GM12878 (cell line): ENCODE data around the gene PMS1. TPM values are rescaled to one million over a fixed set of nuclear protein-coding genes. Genes with fewer than 3 reads are reported as not detected.

Experiments
- ATAC-seq: fragments of 200-7000 bp; cut with Tn5 transposase; 3 replicates; pipeline ENCODE4 v1.9.1; 2020; ENCODE audit warnings: mild to moderate bottlenecking, moderate library complexity
- BruUV-seq: library from RNA; stranded (reverse); fragments of 400-500 nt; replicated peaks from 2 replicates; lab custom pipeline; 2021; lab: Mats Ljungman, UMichigan
- CTCF ChIA-PET: fragments of 300-600 bp; sonication (Branson Sonifier 250); formaldehyde crosslinking; extraction: SDS; loops from one replicate; lab custom pipeline; 2021; ENCODE audit warnings: inconsistent platforms; lab: Yijun Ruan, JAX
- POLR2A ChIA-PET: fragments of 350-600 bp; formaldehyde crosslinking; extraction: SDS; loops from one replicate; lab custom pipeline; 2021; ENCODE audit warnings: inconsistent platforms; lab: Charles Lee
- RAD21 ChIA-PET: fragments of 300-600 bp; sonication (Branson Sonifier 250); formaldehyde crosslinking; loops from one replicate; lab custom pipeline; 2023; ENCODE audit warnings: antibody characterized with exemption; ENCODE audit not compliant: unreplicated experiment; lab: Charles Lee
- SMC1A ChIA-PET: fragments of 300-600 bp; sonication (Branson Sonifier 250); formaldehyde crosslinking; loops from one replicate; lab custom pipeline; 2023; ENCODE audit not compliant: unreplicated experiment, uncharacterized antibody; lab: Charles Lee
- DNase-seq: peaks from one replicate; pipeline ENCODE4 v3.0.0-alpha.2; 2011; ENCODE audit warnings: low read depth, low spot score
- FAIRE-seq: peaks from 3 replicates; lab custom pipeline; 2011; peaks lifted over from hg19 to GRCh38; lab: Jason Lieb, UNC
- H2AFZ ChIP-seq: 2 replicates; pipeline ENCODE4 v1.6.0; 2011; ENCODE audit warnings: low read depth, low read length, control low read depth; ENCODE audit not compliant: control insufficient read depth
- H3K27ac ChIP-seq: 2 replicates; pipeline ENCODE4 v1.5.1; 2011; ENCODE audit warnings: control low read depth; ENCODE audit not compliant: control insufficient read depth, insufficient read depth
- H3K27me3 ChIP-seq, 2 experiments: replicated peaks in 1 of 2; 2 replicates each; pipeline versions ENCODE4 v1.6.0 to v1.6.1; 2011; ENCODE audit warnings: low read length in 1 of 2; ENCODE audit not compliant: control insufficient read depth in 2 of 2, insufficient read depth in 2 of 2
- H3K36me3 ChIP-seq, 2 experiments: 2 replicates each; pipeline ENCODE4 v1.5.1; 2011; ENCODE audit warnings: low read length in 1 of 2; ENCODE audit not compliant: control insufficient read depth in 2 of 2, insufficient read depth in 2 of 2
- H3K4me1 ChIP-seq: 2 replicates; pipeline ENCODE4 v1.6.1; 2011; ENCODE audit warnings: mild to moderate bottlenecking, low read length, moderate library complexity, mixed read lengths; ENCODE audit not compliant: control insufficient read depth, insufficient read depth
- H3K4me2 ChIP-seq: 2 replicates; pipeline ENCODE4 v1.6.0; 2011; ENCODE audit warnings: control low read depth; ENCODE audit not compliant: control insufficient read depth, insufficient read depth
- H3K4me3 ChIP-seq: fragments of 200-600 bp; sonication (generic); 2 replicates; pipeline ENCODE4 v1.5.1; 2016
- H3K79me2 ChIP-seq: 2 replicates; pipeline ENCODE4 v1.6.0; 2011; ENCODE audit warnings: low read length; ENCODE audit not compliant: control insufficient read depth, insufficient read depth
- H3K9ac ChIP-seq: 2 replicates; pipeline ENCODE4 v1.8.0; 2011; ENCODE audit warnings: low read length, control low read depth, mixed read lengths; ENCODE audit not compliant: control insufficient read depth, insufficient read depth
- H3K9me3 ChIP-seq: replicated peaks from 3 replicates; pipeline ENCODE4 v1.5.1; 2011; ENCODE audit warnings: mild to moderate bottlenecking, low read length; ENCODE audit not compliant: control insufficient read depth, insufficient read depth
- H4K20me1 ChIP-seq: 2 replicates; pipeline ENCODE4 v1.6.0; 2011; ENCODE audit not compliant: control insufficient read depth, insufficient read depth
- CHD1 ChIP-seq: IDR thresholded peaks from 2 replicates; pipeline ENCODE4 v1.6.1; 2012; ENCODE audit warnings: low read depth, low read length, improper control_type of control experiment
- CHD2 ChIP-seq: IDR thresholded peaks from 2 replicates; pipeline ENCODE4 v1.6.1; 2011; ENCODE audit warnings: low read depth, low read length, improper control_type of control experiment, borderline replicate concordance
- EP300 ChIP-seq, 2 experiments: fragments of 150-350 bp in 1 of 2; IDR thresholded peaks; 2 replicates each; pipeline ENCODE4 v1.6.1; 2011 to 2012; ENCODE audit warnings: low read depth in 2 of 2, low read length in 2 of 2, borderline replicate concordance in 1 of 2, improper control_type of control experiment in 1 of 2, inconsistent platforms in 1 of 2; ENCODE audit not compliant: control insufficient read depth in 1 of 2
- EZH2 ChIP-seq: IDR thresholded peaks from 2 replicates; pipeline ENCODE4 v1.6.1; 2012; ENCODE audit warnings: low read depth, mild to moderate bottlenecking, control low read depth, inconsistent platforms, low read length, borderline replicate concordance; ENCODE audit not compliant: control insufficient read depth
- FOS ChIP-seq: IDR thresholded peaks from 3 replicates; pipeline ENCODE4 v1.6.1; 2011; ENCODE audit warnings: borderline replicate concordance; ENCODE audit not compliant: insufficient read length; ENCODE audit errors: extremely low read depth
- GABPA ChIP-seq: IDR thresholded peaks from 2 replicates; pipeline ENCODE4 v1.6.1; 2014; ENCODE audit warnings: antibody characterized with exemption, low read depth, mild to moderate bottlenecking, inconsistent platforms
- JUNB ChIP-seq: IDR thresholded peaks from 2 replicates; pipeline ENCODE4 v1.6.1; 2016; ENCODE audit warnings: antibody characterized with exemption, mild to moderate bottlenecking
- KDM1A ChIP-seq: fragments of 200-600 bp; sonication (generic); IDR thresholded peaks from 2 replicates; pipeline ENCODE4 v1.6.1; 2016; ENCODE audit warnings: borderline replicate concordance
- MYB ChIP-seq: fragments of 150-350 bp; IDR thresholded peaks from 2 replicates; pipeline ENCODE4 v1.6.1; 2014; ENCODE audit warnings: mild to moderate bottlenecking, low read depth, low read length, borderline replicate concordance
- MYC ChIP-seq: IDR thresholded peaks from 2 replicates; pipeline ENCODE4 v1.6.1; 2011; ENCODE audit warnings: mild to moderate bottlenecking, low read length, moderate library complexity, inconsistent platforms; ENCODE audit not compliant: insufficient read depth, insufficient replicate concordance, insufficient read length, severe bottlenecking
- POLR2AphosphoS5 ChIP-seq: IDR thresholded peaks from 2 replicates; pipeline ENCODE4 v1.6.1; 2011; ENCODE audit warnings: mild to moderate bottlenecking, low read length, inconsistent platforms
- SMAD1 ChIP-seq: fragments of 450-650 bp; IDR thresholded peaks from 2 replicates; pipeline ENCODE4 v1.6.1; 2018; ENCODE audit warnings: mild to moderate bottlenecking, low read depth; ENCODE audit not compliant: partially characterized antibody
- SP1 ChIP-seq: IDR thresholded peaks from one replicate; pipeline ENCODE4 v1.6.1; 2011; ENCODE audit warnings: low read depth, low read length
- SREBF2 ChIP-seq: IDR thresholded peaks from 2 replicates; pipeline ENCODE4 v1.6.1; 2012; ENCODE audit warnings: mild to moderate bottlenecking, low read length
- ZNF274 ChIP-seq: IDR thresholded peaks from one replicate; pipeline ENCODE4 v1.8.0; 2011; ENCODE audit not compliant: insufficient read length, insufficient read depth
- in situ Hi-C: fragments of 300-500 bp; cut with MboI; formaldehyde crosslinking; loops from 9 replicates; pipeline ENCODE4 v1.14.3; 2018; ENCODE audit warnings: mixed read lengths
- intact Hi-C: fragments of 100-400 bp; cut with micrococcal nuclease; formaldehyde crosslinking; loops from one replicate; pipeline ENCODE4 v1.14.2; 2022; ENCODE audit not compliant: unreplicated experiment
- polyA plus RNA-seq, 11 experiments: library from polyadenylated mRNA; depleted of rRNA in 4 of 11; unstranded in 6 of 11; stranded (reverse) in 5 of 11; fragments of >200 nt; fragmentation: Nextera tagmentation in 4 of 11; fragmentation: Illumina TruSeq in 1 of 11; extraction: Ambion mirVana in 4 of 11; extraction: Trizol in 1 of 11; gene quantifications; 1 replicate in 1 of 11; 2 replicates in 10 of 11; pipeline versions ENCODE4 v1.2.1 to v1.2.3, GENCODE V29; 2011 to 2016; ENCODE audit warnings: inconsistent platforms in 2 of 11, missing spikeins in 2 of 11, low read depth in 1 of 11
- total RNA-seq, 4 experiments: library from RNA; depleted of rRNA in 3 of 4; stranded (reverse); fragments of >200 nt in 3 of 4; fragmentation: Illumina TruSeq in 1 of 4; extraction: Trizol in 1 of 4; gene quantifications; 2 replicates each; pipeline versions ENCODE4 v1.2.1 to v1.2.3, GENCODE V29; 2013 to 2021
- TF ChIP-seq, protein P1 (sequence below): fragments of 450-650 bp; IDR thresholded peaks from 2 replicates; pipeline ENCODE4 v1.6.1; 2017; ENCODE audit warnings: borderline replicate concordance
- TF ChIP-seq, protein P2 (sequence below): fragments of 150-350 bp; IDR thresholded peaks from 2 replicates; pipeline ENCODE4 v1.6.1; 2016; ENCODE audit warnings: low read depth, low read length

Gene PMS1
- total and polyA plus RNA-seq, 10 of the 15 experiments (the other 5 are each of a cell fraction or from before 2014, with no cell fraction given): 18.7 to 50.6 (median 29.5) TPM

- TF ChIP-seq, protein P1, sequence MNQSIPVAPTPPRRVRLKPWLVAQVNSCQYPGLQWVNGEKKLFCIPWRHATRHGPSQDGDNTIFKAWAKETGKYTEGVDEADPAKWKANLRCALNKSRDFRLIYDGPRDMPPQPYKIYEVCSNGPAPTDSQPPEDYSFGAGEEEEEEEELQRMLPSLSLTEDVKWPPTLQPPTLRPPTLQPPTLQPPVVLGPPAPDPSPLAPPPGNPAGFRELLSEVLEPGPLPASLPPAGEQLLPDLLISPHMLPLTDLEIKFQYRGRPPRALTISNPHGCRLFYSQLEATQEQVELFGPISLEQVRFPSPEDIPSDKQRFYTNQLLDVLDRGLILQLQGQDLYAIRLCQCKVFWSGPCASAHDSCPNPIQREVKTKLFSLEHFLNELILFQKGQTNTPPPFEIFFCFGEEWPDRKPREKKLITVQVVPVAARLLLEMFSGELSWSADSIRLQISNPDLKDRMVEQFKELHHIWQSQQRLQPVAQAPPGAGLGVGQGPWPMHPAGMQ: no peak
Measured at GRCh38 chr2:189866296-189866695, 82.0 kb downstream of the PMS1 start (continued).

- intact Hi-C loops: no loop called here
- in situ Hi-C loops: no loop called here
- Histone ChIP-seq H3K27ac (no peak overlapping the region), H3K9me3 (peaks cover 2% of the 10 kb centered on the region; the same call in 2 of the 3 replicates), H3K27me3 (no peaks in the 10 kb centered on the region), H2AFZ (no peak overlapping the region), H3K9ac (no peak overlapping the region), H3K4me3 (no peak overlapping the region), H3K4me2 (no peak overlapping the region), H3K4me1 (no peaks in the 10 kb centered on the region), H3K79me2 (no peaks in the 10 kb centered on the region), H4K20me1 (no peaks in the 10 kb centered on the region), H3K36me3 (peaks cover 0 to 11% of the 10 kb centered on the region in 2 experiments; a peak in 2 of 4 replicates)
- RAD21 ChIA-PET: no interaction called here
- TF ChIP-seq SP1 (no peak), SREBF2 (no peak), GABPA (no peak), FOS (no peak), CHD1 (no peak), ZNF274 (no peak), EZH2 (no peak), SMAD1 (no peak), CHD2 (no peak), EP300 (IDR thresholded peaks at IDR 0.05; ENCODE audit: borderline replicate concordance in 1 of 2, control insufficient read depth in 1 of 2, low read depth in 2 of 2, low read length in 2 of 2) (no peak), POLR2AphosphoS5 (no peak), MYB (no peak), JUNB (no peak), MYC (no peak), KDM1A (no peak)
- TF ChIP-seq, protein P2, sequence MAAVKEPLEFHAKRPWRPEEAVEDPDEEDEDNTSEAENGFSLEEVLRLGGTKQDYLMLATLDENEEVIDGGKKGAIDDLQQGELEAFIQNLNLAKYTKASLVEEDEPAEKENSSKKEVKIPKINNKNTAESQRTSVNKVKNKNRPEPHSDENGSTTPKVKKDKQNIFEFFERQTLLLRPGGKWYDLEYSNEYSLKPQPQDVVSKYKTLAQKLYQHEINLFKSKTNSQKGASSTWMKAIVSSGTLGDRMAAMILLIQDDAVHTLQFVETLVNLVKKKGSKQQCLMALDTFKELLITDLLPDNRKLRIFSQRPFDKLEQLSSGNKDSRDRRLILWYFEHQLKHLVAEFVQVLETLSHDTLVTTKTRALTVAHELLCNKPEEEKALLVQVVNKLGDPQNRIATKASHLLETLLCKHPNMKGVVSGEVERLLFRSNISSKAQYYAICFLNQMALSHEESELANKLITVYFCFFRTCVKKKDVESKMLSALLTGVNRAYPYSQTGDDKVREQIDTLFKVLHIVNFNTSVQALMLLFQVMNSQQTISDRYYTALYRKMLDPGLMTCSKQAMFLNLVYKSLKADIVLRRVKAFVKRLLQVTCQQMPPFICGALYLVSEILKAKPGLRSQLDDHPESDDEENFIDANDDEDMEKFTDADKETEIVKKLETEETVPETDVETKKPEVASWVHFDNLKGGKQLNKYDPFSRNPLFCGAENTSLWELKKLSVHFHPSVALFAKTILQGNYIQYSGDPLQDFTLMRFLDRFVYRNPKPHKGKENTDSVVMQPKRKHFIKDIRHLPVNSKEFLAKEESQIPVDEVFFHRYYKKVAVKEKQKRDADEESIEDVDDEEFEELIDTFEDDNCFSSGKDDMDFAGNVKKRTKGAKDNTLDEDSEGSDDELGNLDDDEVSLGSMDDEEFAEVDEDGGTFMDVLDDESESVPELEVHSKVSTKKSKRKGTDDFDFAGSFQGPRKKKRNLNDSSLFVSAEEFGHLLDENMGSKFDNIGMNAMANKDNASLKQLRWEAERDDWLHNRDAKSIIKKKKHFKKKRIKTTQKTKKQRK: no peak
- SMC1A ChIA-PET: interaction anchor here (0.9 to 2.3 kb wide), 2 partner anchors 11 to 33 kb away, joined by 3 to 8 read pairs; no protein-coding TSS in a partner anchor
- ATAC-seq: no peak
- FAIRE-seq: peak; percentile 7
- CTCF ChIA-PET: no interaction called here
- DNase-seq: no peak
- POLR2A ChIA-PET: no interaction called here
- BruUV-seq: no TSS peak
Measured at GRCh38 chr2:189868896-189869295, 84.6 kb downstream of the PMS1 start.
